Activated gamma-delta T cell treated with Interleukin-2 at 50 U/mL for 16 hours (primary cell): ENCODE results near the gene ANKS1B.
"Not testable (repeated sequence)": the region's sequence is repeated elsewhere in the genome, so short reads cannot be mapped to it uniquely, and the experiment has no call there.

Experiments used
- DNase-seq: peaks from one replicate; pipeline ENCODE4 v3.0.0-alpha.2; 2020

The ANKS1B gene

DNA sequence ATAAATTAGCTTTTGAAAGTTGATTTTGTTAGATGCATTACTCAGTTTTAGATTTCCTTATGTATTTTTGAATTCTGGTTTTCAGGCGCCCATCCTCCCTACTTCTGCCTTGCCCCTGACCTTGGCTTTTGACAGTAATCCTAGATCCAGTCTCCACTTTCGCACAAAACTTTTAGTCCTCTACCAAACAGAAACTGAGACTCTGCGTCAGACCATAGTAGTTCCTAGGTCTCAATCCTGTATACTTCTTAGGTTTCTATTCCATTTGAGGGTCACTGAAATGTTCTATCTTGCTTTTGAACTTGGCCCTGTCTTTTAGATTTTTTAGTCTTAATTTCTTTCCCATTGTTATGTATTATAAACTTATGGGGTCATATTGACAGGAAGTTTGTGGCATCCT lies 645.1 kb downstream of the ANKS1B start:
- DNase-seq, result no peak

- no peak for DNase-seq
These were observed 650.3 kb downstream of the ANKS1B start for GRCh38 chr12:99334285-99335056.

- no peak for DNase-seq
These were observed 651.7 kb downstream of the ANKS1B start for GRCh38 chr12:99332936-99333591.

DNA sequence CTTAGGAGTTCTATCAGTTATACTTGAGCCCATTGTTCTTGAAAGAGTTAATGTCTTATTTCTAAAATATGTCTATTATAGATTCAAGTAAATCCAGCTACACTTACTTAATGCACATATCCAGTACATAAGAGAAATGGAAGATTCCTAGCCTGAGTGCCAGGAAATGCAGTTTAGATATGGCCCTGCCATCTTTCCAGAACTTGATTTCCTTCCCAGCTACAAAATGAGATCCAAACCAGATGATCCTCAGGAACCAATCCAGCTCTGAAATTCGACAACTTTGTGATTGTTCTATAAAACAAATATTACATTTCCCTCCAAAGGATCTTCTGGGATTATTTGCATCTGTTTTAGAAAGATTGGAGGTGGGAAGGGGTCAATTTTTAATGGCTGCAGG lies 654.5 kb downstream of the ANKS1B start:
- no peak for DNase-seq

- not testable (repeated sequence) for DNase-seq
These were observed 663.5 kb downstream of the ANKS1B start for GRCh38 chr12:99321210-99321609.

DNA sequence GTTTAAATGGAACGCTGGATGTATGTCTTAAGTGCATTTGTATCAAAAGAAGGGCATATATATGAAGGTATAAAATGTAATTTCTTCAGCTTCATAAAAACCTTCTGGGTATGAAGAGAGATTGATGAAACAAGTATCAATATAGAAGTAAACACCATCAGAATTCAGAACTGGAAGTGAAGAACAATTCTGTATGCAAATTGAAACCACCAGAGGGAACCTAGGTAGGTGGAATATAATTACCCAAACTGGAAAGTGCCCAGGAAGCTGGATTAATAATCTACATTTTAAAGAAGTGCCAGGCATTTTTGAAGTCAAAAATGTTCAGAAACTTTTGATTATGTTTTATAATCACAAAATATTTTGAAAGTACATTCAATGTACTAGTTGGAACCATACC lies 673.4 kb downstream of the ANKS1B start:
- no peak for DNase-seq

DNA sequence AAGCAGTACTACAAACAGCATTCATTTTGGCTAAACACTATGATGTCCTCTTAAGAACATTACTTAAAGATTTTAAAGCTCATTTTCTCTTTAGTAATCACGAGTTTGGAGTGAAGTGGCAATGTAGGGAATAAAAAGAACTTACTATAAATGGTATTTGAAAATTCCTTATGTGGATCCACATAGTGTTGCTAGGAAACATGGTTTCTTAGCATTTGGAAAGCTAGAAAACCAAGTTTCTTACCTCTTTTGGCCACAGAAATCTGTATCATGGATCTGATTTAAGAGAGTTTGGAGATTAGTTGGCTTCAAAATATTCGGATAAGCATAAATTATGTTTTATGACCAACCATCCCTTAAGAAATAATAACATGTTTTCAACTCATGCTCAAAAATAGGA lies 674.9 kb downstream of the ANKS1B start:
- DNase-seq, result no peak

GRCh38 chr12:99302874-99303273 lies 681.9 kb downstream of the ANKS1B start:
- no peak for DNase-seq

DNA sequence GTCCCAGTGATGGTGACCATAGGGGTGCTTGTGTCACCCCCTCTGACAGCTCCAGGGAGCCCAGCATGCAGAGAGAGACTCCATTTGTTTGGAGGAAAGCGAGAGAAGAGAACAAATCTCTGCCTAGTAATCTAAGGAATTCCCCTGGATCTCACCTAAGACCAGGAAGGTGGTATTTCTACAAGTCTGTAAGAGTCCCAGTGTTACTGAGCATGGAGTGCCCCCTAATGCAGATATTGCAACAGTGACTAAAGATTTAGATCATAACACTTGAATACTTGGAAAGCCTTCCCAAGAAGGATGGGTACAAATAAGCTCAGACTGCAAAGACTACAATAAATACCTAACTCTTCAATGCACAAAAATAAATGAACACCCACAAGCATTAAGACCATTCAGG lies 697.6 kb downstream of the ANKS1B start:
- DNase-seq, result no peak

GRCh38 chr12:99284161-99284560 lies 700.6 kb downstream of the ANKS1B start:
- no peak for DNase-seq

- no peak for DNase-seq
These were observed 702.1 kb downstream of the ANKS1B start for GRCh38 chr12:99282624-99283023.

GRCh38 chr12:99282086-99282485 lies 702.6 kb downstream of the ANKS1B start:
- DNase-seq, result no peak

GRCh38 chr12:99281277-99281676 lies 703.5 kb downstream of the ANKS1B start:
- no peak for DNase-seq

DNA sequence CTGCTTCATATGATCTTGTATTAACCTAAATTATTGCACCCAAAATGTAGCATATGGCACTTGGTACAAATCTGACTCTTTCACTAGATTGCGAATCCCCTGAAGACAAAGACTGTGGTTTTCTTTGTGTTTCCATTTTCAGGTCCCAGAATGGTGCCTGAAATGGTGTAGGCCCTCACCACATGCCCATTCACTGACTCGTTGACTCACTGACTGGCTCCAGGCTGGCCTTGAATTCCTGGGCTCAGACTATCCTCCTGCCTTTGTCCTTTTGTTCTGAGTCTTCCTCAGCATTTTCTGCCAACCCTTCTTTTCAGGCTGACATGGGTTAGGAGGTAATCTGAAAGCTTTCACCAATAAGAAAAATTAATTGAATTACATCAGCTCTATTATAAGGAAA lies 705.8 kb downstream of the ANKS1B start:
- no peak for DNase-seq

DNA sequence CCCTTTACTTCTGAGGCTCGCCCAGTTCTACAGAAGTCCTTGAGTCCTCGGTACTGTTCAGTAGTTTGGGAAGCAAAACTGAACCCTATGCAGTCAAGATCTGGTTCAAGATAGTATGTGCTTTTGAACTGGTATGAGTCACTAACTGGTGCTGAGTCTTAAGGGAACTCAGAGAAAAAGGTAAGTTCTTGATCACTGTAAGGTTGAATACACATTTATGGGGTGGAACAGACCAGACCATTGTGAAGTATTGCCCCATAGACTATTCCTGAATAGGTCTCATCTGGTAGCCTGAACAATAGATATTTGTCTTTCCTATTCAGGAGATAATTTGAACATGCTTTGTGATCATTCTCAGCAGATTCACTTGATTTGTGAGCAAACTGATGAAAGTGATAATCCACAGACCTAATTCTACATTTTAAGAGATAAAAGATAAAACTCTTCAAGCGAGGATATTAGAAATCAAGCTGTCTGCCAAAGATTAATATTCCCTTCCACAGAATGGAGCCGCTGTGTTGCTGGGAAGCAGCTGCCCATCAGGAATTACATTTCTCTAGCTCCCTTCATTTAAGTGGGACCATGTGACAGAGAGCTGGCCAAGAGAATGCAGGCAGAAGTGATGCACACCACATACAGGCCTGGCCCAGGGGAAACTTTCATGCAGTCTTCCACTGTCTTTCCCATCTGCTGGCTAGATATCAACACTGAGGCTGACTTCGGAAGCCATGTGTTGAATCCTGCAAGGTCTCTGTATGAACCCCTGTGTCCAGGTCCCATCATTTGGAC lies 707.0 kb downstream of the ANKS1B start:
- no peak for DNase-seq

GRCh38 chr12:99271071-99271470 lies 713.7 kb downstream of the ANKS1B start:
- DNase-seq, result no peak

DNA sequence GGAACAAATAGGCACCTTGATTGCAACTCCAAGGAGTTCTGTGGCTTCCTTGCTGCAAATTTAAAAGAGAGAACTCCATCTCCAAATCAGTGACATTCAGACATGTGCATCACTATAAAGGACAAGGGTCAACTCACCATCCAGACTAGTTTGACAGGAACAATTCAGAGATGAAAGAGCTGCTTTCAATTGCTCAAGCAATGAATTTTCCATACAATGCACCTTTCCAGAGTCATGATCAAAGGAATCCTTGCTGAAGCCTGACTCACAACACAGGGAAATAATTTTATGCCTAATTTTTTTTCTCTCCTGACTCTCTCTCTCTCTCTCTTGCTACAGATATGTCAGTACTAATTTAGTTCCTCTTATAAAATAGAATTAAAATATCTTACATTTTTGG lies 717.7 kb downstream of the ANKS1B start:
- DNase-seq, result no peak

- DNase-seq, result no peak
These were observed 719.1 kb downstream of the ANKS1B start for GRCh38 chr12:99265648-99266047.

DNA sequence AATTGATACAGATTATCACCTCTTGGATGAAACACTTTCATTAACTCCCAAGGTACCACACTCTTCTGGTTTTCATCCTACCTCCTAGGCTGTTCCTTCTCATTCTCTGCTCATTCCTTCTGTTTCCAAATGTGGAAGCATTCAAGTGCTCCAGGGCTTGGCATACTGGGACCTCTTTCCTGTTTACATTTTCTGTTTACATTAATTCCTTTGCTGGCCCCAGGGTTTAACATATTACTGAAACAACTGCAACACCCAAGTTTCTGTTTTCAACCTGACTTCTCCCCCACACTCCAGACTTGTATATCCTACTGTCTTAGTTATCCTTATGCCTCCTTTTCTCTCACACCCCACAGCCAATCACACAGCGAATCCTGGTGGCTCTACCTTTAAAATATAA lies 723.5 kb downstream of the ANKS1B start:
- DNase-seq, result no peak

- DNase-seq, result no peak
These were observed 724.2 kb downstream of the ANKS1B start for GRCh38 chr12:99260456-99260996.

DNA sequence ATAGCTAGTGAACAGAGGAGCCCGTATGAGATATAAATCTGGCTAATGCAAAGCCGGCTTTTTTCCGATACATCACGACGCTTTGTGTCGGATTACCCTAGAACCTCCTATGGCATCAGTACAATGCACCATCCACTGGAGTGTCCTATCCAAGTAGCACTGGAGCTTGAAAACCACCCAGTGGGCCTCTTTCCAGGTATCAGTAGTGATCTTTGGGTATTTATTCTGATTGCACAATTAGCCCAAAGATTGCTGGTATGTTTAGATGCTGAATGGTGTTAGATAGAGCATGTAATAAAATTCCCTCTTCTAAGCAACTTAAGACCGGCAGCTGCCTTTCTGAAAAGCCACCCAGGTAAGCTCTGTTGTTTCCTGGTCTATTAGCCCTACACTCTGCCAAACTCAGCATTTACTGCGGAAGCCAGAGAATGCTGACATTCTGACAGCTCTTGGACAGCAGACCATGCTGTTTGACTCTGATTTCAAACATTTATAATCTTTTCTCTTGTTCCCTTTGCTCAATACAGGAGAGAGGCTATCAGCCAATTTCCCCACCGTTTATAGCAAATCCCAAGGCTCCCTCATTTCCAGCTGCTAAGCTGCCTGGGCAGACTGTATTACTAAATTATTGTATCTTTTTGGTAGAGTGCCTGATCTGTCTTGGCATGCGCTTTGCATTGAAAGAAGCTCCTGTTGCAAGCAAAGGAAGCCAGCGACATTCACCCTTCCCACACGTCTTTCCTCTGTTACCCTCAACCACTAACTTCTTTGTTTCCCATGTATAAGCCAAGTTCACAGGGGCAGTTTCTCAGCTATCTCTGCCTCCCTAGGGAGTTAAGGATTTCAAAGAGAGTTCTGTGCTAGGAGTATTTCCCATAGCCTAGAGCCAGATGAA lies 725.4 kb downstream of the ANKS1B start:
- DNase-seq, result no peak

GRCh38 chr12:99257672-99258071 lies 727.1 kb downstream of the ANKS1B start:
- DNase-seq, result no peak

GRCh38 chr12:99253068-99253467 lies 731.7 kb downstream of the ANKS1B start:
- DNase-seq, result no peak
